CD4-positive, alpha-beta T cell treated with Interleukin-2 at 100 ng/mL for 4 hours (primary cell): ENCODE measurements around the gene MTERF4.

Experiments used
- DNase-seq: peaks from one replicate; pipeline ENCODE4 v3.0.0-alpha.2; 2020; ENCODE audit warnings: low spot score

MTERF4 gene

GRCh38 chr2:241133436-241133820, 31.3 kb upstream of the MTERF4 start:
- DNase-seq: no peak

- DNase-seq: no peak
These were observed 30.7 kb upstream of the MTERF4 start for GRCh38 chr2:241132538-241133435.

GRCh38 chr2:241131531-241131930, 29.4 kb upstream of the MTERF4 start:
- no peak for DNase-seq

GRCh38 chr2:241130316-241130715, 28.2 kb upstream of the MTERF4 start:
- DNase-seq: no peak

- DNase-seq: no peak
These were observed 27.2 kb upstream of the MTERF4 start for GRCh38 chr2:241129086-241129871.

- no peak for DNase-seq
These were observed 26.2 kb upstream of the MTERF4 start for GRCh38 chr2:241128266-241128665.

- DNase-seq: no peak
These were observed 24.7 kb upstream of the MTERF4 start for GRCh38 chr2:241126771-241127202.

GRCh38 chr2:241126201-241126611, 24.1 kb upstream of the MTERF4 start:
- DNase-seq: no peak

GRCh38 chr2:241125626-241126025, 23.5 kb upstream of the MTERF4 start:
- peak; percentile 7 for DNase-seq

GRCh38 chr2:241123816-241124536, 21.9 kb upstream of the MTERF4 start:
- DNase-seq: peak; percentile 65

GRCh38 chr2:241122376-241123002, 20.4 kb upstream of the MTERF4 start:
- DNase-seq: no peak

- DNase-seq: no peak
These were observed 18.9 kb upstream of the MTERF4 start for GRCh38 chr2:241121008-241121407.

- DNase-seq: no peak
These were observed 18.4 kb upstream of the MTERF4 start for GRCh38 chr2:241120440-241120839.

- no peak for DNase-seq
These were observed 16.8 kb upstream of the MTERF4 start for GRCh38 chr2:241118737-241119505.

- DNase-seq: no peak
These were observed 14.8 kb upstream of the MTERF4 start for GRCh38 chr2:241116606-241117560.

- DNase-seq: no peak
These were observed 13.3 kb upstream of the MTERF4 start for GRCh38 chr2:241115361-241115760.

GRCh38 chr2:241114836-241115235, 12.7 kb upstream of the MTERF4 start:
- DNase-seq: no peak

GRCh38 chr2:241112592-241112991, 10.5 kb upstream of the MTERF4 start:
- peak; percentile 51 for DNase-seq

- no peak for DNase-seq
These were observed 10.0 kb upstream of the MTERF4 start for GRCh38 chr2:241112046-241112445.

GRCh38 chr2:241111440-241111805, 9.3 kb upstream of the MTERF4 start:
- peak; percentile 33 for DNase-seq
